GM12878 (cell line): ENCODE data around the gene STON2. TPM values are rescaled to one million over a fixed set of nuclear protein-coding genes. Genes with fewer than 3 reads are reported as not detected.

Experiments used
- ATAC-seq: fragments of 200-7000 bp; cut with Tn5 transposase; 3 replicates; pipeline ENCODE4 v1.9.1; 2020; ENCODE audit warnings: mild to moderate bottlenecking, moderate library complexity
- BruUV-seq: library from RNA; stranded (reverse); fragments of 400-500 nt; replicated peaks from 2 replicates; lab custom pipeline; 2021; lab: Mats Ljungman, UMichigan
- CTCF ChIA-PET: fragments of 300-600 bp; sonication (Branson Sonifier 250); formaldehyde crosslinking; extraction: SDS; loops from one replicate; lab custom pipeline; 2021; ENCODE audit warnings: inconsistent platforms; lab: Yijun Ruan, JAX
- POLR2A ChIA-PET: fragments of 350-600 bp; formaldehyde crosslinking; extraction: SDS; loops from one replicate; lab custom pipeline; 2021; ENCODE audit warnings: inconsistent platforms; lab: Charles Lee
- RAD21 ChIA-PET: fragments of 300-600 bp; sonication (Branson Sonifier 250); formaldehyde crosslinking; loops from one replicate; lab custom pipeline; 2023; ENCODE audit warnings: antibody characterized with exemption; ENCODE audit not compliant: unreplicated experiment; lab: Charles Lee
- SMC1A ChIA-PET: fragments of 300-600 bp; sonication (Branson Sonifier 250); formaldehyde crosslinking; loops from one replicate; lab custom pipeline; 2023; ENCODE audit not compliant: unreplicated experiment, uncharacterized antibody; lab: Charles Lee
- DNase-seq: peaks from one replicate; pipeline ENCODE4 v3.0.0-alpha.2; 2011; ENCODE audit warnings: low read depth, low spot score
- FAIRE-seq: peaks from 3 replicates; lab custom pipeline; 2011; peaks lifted over from hg19 to GRCh38; lab: Jason Lieb, UNC
- H2AFZ ChIP-seq: 2 replicates; pipeline ENCODE4 v1.6.0; 2011; ENCODE audit warnings: low read depth, low read length, control low read depth; ENCODE audit not compliant: control insufficient read depth
- H3K27ac ChIP-seq: 2 replicates; pipeline ENCODE4 v1.5.1; 2011; ENCODE audit warnings: control low read depth; ENCODE audit not compliant: control insufficient read depth, insufficient read depth
- H3K27me3 ChIP-seq, 2 experiments: replicated peaks in 1 of 2; 2 replicates each; pipeline versions ENCODE4 v1.6.0 to v1.6.1; 2011; ENCODE audit warnings: low read length in 1 of 2; ENCODE audit not compliant: control insufficient read depth in 2 of 2, insufficient read depth in 2 of 2
- H3K36me3 ChIP-seq, 2 experiments: 2 replicates each; pipeline ENCODE4 v1.5.1; 2011; ENCODE audit warnings: low read length in 1 of 2; ENCODE audit not compliant: control insufficient read depth in 2 of 2, insufficient read depth in 2 of 2
- H3K4me1 ChIP-seq: 2 replicates; pipeline ENCODE4 v1.6.1; 2011; ENCODE audit warnings: mild to moderate bottlenecking, low read length, moderate library complexity, mixed read lengths; ENCODE audit not compliant: control insufficient read depth, insufficient read depth
- H3K4me2 ChIP-seq: 2 replicates; pipeline ENCODE4 v1.6.0; 2011; ENCODE audit warnings: control low read depth; ENCODE audit not compliant: control insufficient read depth, insufficient read depth
- H3K4me3 ChIP-seq: fragments of 200-600 bp; sonication (generic); 2 replicates; pipeline ENCODE4 v1.5.1; 2016
- H3K79me2 ChIP-seq: 2 replicates; pipeline ENCODE4 v1.6.0; 2011; ENCODE audit warnings: low read length; ENCODE audit not compliant: control insufficient read depth, insufficient read depth
- H3K9ac ChIP-seq: 2 replicates; pipeline ENCODE4 v1.8.0; 2011; ENCODE audit warnings: low read length, control low read depth, mixed read lengths; ENCODE audit not compliant: control insufficient read depth, insufficient read depth
- H3K9me3 ChIP-seq: replicated peaks from 3 replicates; pipeline ENCODE4 v1.5.1; 2011; ENCODE audit warnings: mild to moderate bottlenecking, low read length; ENCODE audit not compliant: control insufficient read depth, insufficient read depth
- H4K20me1 ChIP-seq: 2 replicates; pipeline ENCODE4 v1.6.0; 2011; ENCODE audit not compliant: control insufficient read depth, insufficient read depth
- ASH2L ChIP-seq: fragments of 300-600, 200-600 bp; sonication (generic); IDR thresholded peaks from 2 replicates; pipeline ENCODE4 v1.6.1; 2017; ENCODE audit warnings: low read depth, mild to moderate bottlenecking, borderline replicate concordance
- BRCA1 ChIP-seq: IDR thresholded peaks from 2 replicates; pipeline ENCODE4 v1.6.1; 2011; ENCODE audit warnings: low read depth, low read length, improper control_type of control experiment
- CHD2 ChIP-seq: IDR thresholded peaks from 2 replicates; pipeline ENCODE4 v1.6.1; 2011; ENCODE audit warnings: low read depth, low read length, improper control_type of control experiment, borderline replicate concordance
- EP300 ChIP-seq, 2 experiments: fragments of 150-350 bp in 1 of 2; IDR thresholded peaks; 2 replicates each; pipeline ENCODE4 v1.6.1; 2011 to 2012; ENCODE audit warnings: low read depth in 2 of 2, low read length in 2 of 2, borderline replicate concordance in 1 of 2, improper control_type of control experiment in 1 of 2, inconsistent platforms in 1 of 2; ENCODE audit not compliant: control insufficient read depth in 1 of 2
- ESRRA ChIP-seq: IDR thresholded peaks from 2 replicates; pipeline ENCODE4 v1.6.1; 2012; ENCODE audit warnings: mild to moderate bottlenecking, low read length, improper control_type of control experiment
- IRF3 ChIP-seq: fragments of 450-650 bp; IDR thresholded peaks from 2 replicates; pipeline ENCODE4 v1.6.1; 2014; ENCODE audit warnings: mild to moderate bottlenecking
- NFYA ChIP-seq: IDR thresholded peaks from 2 replicates; pipeline ENCODE4 v1.6.1; 2011; ENCODE audit warnings: low read depth, mild to moderate bottlenecking, low read length, improper control_type of control experiment, borderline replicate concordance
- NFYB ChIP-seq: IDR thresholded peaks from 2 replicates; pipeline ENCODE4 v1.6.1; 2011; ENCODE audit warnings: low read depth, mild to moderate bottlenecking, low read length, improper control_type of control experiment, moderate library complexity; ENCODE audit not compliant: insufficient read depth
- NKRF ChIP-seq: fragments of 450-650 bp; conservative IDR thresholded peaks from 2 replicates; pipeline ENCODE4 v1.6.1; 2017; ENCODE audit warnings: mild to moderate bottlenecking, moderate library complexity
- NR2C2 ChIP-seq: IDR thresholded peaks from 2 replicates; pipeline ENCODE4 v1.6.1; 2011; ENCODE audit warnings: borderline replicate concordance, low read depth; ENCODE audit not compliant: control insufficient read depth, insufficient read length
- RAD21 ChIP-seq: IDR thresholded peaks from 2 replicates; pipeline ENCODE4 v1.6.1; 2011; ENCODE audit warnings: mild to moderate bottlenecking, low read depth, low read length, moderate library complexity; ENCODE audit not compliant: insufficient read depth
- SIX5 ChIP-seq: IDR thresholded peaks from 2 replicates; pipeline ENCODE4 v1.6.1; 2011; ENCODE audit warnings: mild to moderate bottlenecking, low read depth, low read length, moderate library complexity; ENCODE audit not compliant: severe bottlenecking
- SMC3 ChIP-seq: IDR thresholded peaks from 2 replicates; pipeline ENCODE4 v1.6.1; 2011; ENCODE audit warnings: low read length, improper control_type of control experiment, borderline replicate concordance
- SUZ12 ChIP-seq: fragments of 200-600 bp; sonication (generic); IDR thresholded peaks from one replicate; pipeline ENCODE4 v1.6.1; 2018; ENCODE audit warnings: antibody characterized with exemption, mild to moderate bottlenecking; ENCODE audit not compliant: unreplicated experiment
- TAF1 ChIP-seq: IDR thresholded peaks from 2 replicates; pipeline ENCODE4 v1.6.1; 2011; ENCODE audit warnings: mild to moderate bottlenecking, low read depth, low read length, borderline replicate concordance
- TCF7 ChIP-seq: IDR thresholded peaks from 2 replicates; pipeline ENCODE4 v1.6.1; 2014; ENCODE audit warnings: antibody characterized with exemption, borderline replicate concordance
- ZNF592 ChIP-seq: fragments of 450-650 bp; IDR thresholded peaks from 2 replicates; pipeline ENCODE4 v1.6.1; 2017; ENCODE audit warnings: mild to moderate bottlenecking, moderate library complexity
- WGBS: methylation state at CpG from one replicate; pipeline ENCODE4 v1.1.6; 2016; ENCODE audit warnings: low lambda C conversion rate; ENCODE audit not compliant: insufficient replicate concordance, insufficient coverage; ENCODE audit errors: missing lambda C conversion rate; 5-methylcytosine and 5-hydroxymethylcytosine counted together
- in situ Hi-C: fragments of 300-500 bp; cut with MboI; formaldehyde crosslinking; loops from 9 replicates; pipeline ENCODE4 v1.14.3; 2018; ENCODE audit warnings: mixed read lengths
- intact Hi-C: fragments of 100-400 bp; cut with micrococcal nuclease; formaldehyde crosslinking; loops from one replicate; pipeline ENCODE4 v1.14.2; 2022; ENCODE audit not compliant: unreplicated experiment
- polyA plus RNA-seq, 11 experiments: library from polyadenylated mRNA; depleted of rRNA in 4 of 11; unstranded in 6 of 11; stranded (reverse) in 5 of 11; fragments of >200 nt; fragmentation: Nextera tagmentation in 4 of 11; fragmentation: Illumina TruSeq in 1 of 11; extraction: Ambion mirVana in 4 of 11; extraction: Trizol in 1 of 11; gene quantifications; 1 replicate in 1 of 11; 2 replicates in 10 of 11; pipeline versions ENCODE4 v1.2.1 to v1.2.3, GENCODE V29; 2011 to 2016; ENCODE audit warnings: inconsistent platforms in 2 of 11, missing spikeins in 2 of 11, low read depth in 1 of 11
- total RNA-seq, 4 experiments: library from RNA; depleted of rRNA in 3 of 4; stranded (reverse); fragments of >200 nt in 3 of 4; fragmentation: Illumina TruSeq in 1 of 4; extraction: Trizol in 1 of 4; gene quantifications; 2 replicates each; pipeline versions ENCODE4 v1.2.1 to v1.2.3, GENCODE V29; 2013 to 2021

The STON2 gene
- total and polyA plus RNA-seq, 10 of the 15 experiments (the other 5 are each of a cell fraction or from before 2014, with no cell fraction given): 0.03 to 0.13 (median 0.03) TPM; not detected in 7

GRCh38 chr14:81313200-81313599, 86.9 kb downstream of the STON2 start:
- no peak overlapping the region for H2AFZ ChIP-seq
- no TSS peak for BruUV-seq
- intact Hi-C loops: no loop called here
- ChIA-PET RAD21 (no interaction called here), SMC1A (no interaction called here), CTCF (no interaction called here)
- H4K20me1 ChIP-seq: no peaks in the 10 kb centered on the region
- ATAC-seq: no peak
- no peaks in the 10 kb centered on the region for H3K4me1 ChIP-seq
- no peaks in the 10 kb centered on the region; a peak in 2 of 4 replicates for H3K27me3 ChIP-seq
- H3K4me3 ChIP-seq: no peak overlapping the region
- in situ Hi-C loops: no loop called here
- no peak overlapping the region for H3K27ac ChIP-seq
- H3K79me2 ChIP-seq: no peaks in the 10 kb centered on the region
- WGBS: 28% methylated on average over 7 of the region's 7 CpGs
- TF ChIP-seq ZNF592: no peak
- TF ChIP-seq IRF3: no peak
- no peak for TF ChIP-seq NKRF
- no peak for TF ChIP-seq TAF1
- no peak for TF ChIP-seq RAD21
- no peak for TF ChIP-seq NR2C2
- TF ChIP-seq BRCA1: no peak
- no peak for TF ChIP-seq CHD2
- no peak for TF ChIP-seq SIX5
- TF ChIP-seq NFYB: no peak
- no peak for TF ChIP-seq EP300 (IDR thresholded peaks at IDR 0.05; ENCODE audit: borderline replicate concordance in 1 of 2, control insufficient read depth in 1 of 2, low read depth in 2 of 2, low read length in 2 of 2)
- no peak for TF ChIP-seq SMC3
- no peak for TF ChIP-seq NFYA
- no peak for TF ChIP-seq ASH2L
- no peak for TF ChIP-seq SUZ12
- no peak for TF ChIP-seq ESRRA
- no peak for TF ChIP-seq TCF7
- TF ChIP-seq, all 136 proteins: peak for 0
- FAIRE-seq (no peak), DNase-seq (no peak)
- Histone ChIP-seq H3K9me3 (no peaks in the 10 kb centered on the region), H3K36me3 (no peaks in the 10 kb centered on the region), H3K4me2 (no peak overlapping the region), H3K9ac (no peak overlapping the region)
- POLR2A ChIA-PET: no interaction called here
